Measurements from ENCODE around the gene BAHD1.

The BAHD1 gene

GRCh38 chr15:40500568-40501330, 60.0 kb downstream of the BAHD1 start:
- H3K4me3 ChIP-seq (ENCODE audit: low read depth, low read length), result no peak overlapping the region

GRCh38 chr15:40501487-40501886, 60.7 kb downstream of the BAHD1 start:
- Histone ChIP-seq H3K9me3 (ENCODE audit: control insufficient read depth, low read length) (no peaks in the 10 kb centered on the region), H3K36me3 (ENCODE audit: control insufficient read depth, insufficient read depth, low read length) (no peaks in the 10 kb centered on the region), H3K27me3 (ENCODE audit: control insufficient read depth, insufficient read depth, low read length) (no peaks in the 10 kb centered on the region), H3K4me3 (ENCODE audit: low read depth, low read length) (no peak overlapping the region), H3K9ac (no peak overlapping the region), H3K79me2 (no peaks in the 10 kb centered on the region), H3K4me1 (no peaks in the 10 kb centered on the region), H3K27ac (no peak overlapping the region), H2AFZ (no peak overlapping the region), H3K4me2 (ENCODE audit: low read length) (no peak overlapping the region)
- no peak for TF ChIP-seq CTCF (IDR thresholded peaks at IDR 0.05)

More at GRCh38 chr15:40500568-40501330, 60.0 kb downstream of the BAHD1 start:
- no peaks in the 10 kb centered on the region for H3K79me2 ChIP-seq
- no peaks in the 10 kb centered on the region for H3K36me3 ChIP-seq (ENCODE audit: control insufficient read depth, insufficient read depth, low read length)
- no peak for TF ChIP-seq CTCF (IDR thresholded peaks at IDR 0.05)
- no peak overlapping the region for H3K27ac ChIP-seq
- H3K4me2 ChIP-seq (ENCODE audit: low read length), result no peak overlapping the region
- no peaks in the 10 kb centered on the region for H3K9me3 ChIP-seq (ENCODE audit: control insufficient read depth, low read length)
- H3K4me1 ChIP-seq, result no peaks in the 10 kb centered on the region
- H2AFZ ChIP-seq, result no peak overlapping the region
- H3K27me3 ChIP-seq (ENCODE audit: control insufficient read depth, insufficient read depth, low read length), result no peaks in the 10 kb centered on the region
- no peak overlapping the region for H3K9ac ChIP-seq

GRCh38 chr15:40506964-40507571, 66.3 kb downstream of the BAHD1 start:
- no peaks in the 10 kb centered on the region for H3K36me3 ChIP-seq (ENCODE audit: control insufficient read depth, insufficient read depth, low read length)
- peak overlapping the region; percentile 63 for H3K4me2 ChIP-seq (ENCODE audit: low read length)
- H3K4me1 ChIP-seq, result peaks cover 12% of the 10 kb centered on the region
- H3K9ac ChIP-seq, result no peak overlapping the region
- no peaks in the 10 kb centered on the region for H3K9me3 ChIP-seq (ENCODE audit: control insufficient read depth, low read length)
- H2AFZ ChIP-seq, result peak overlapping the region; percentile 77
- H3K79me2 ChIP-seq, result no peaks in the 10 kb centered on the region
- peak; percentile 53 for TF ChIP-seq CTCF (IDR thresholded peaks at IDR 0.05)
- H3K27ac ChIP-seq, result no peak overlapping the region
- H3K27me3 ChIP-seq (ENCODE audit: control insufficient read depth, insufficient read depth, low read length), result no peaks in the 10 kb centered on the region
- peak overlapping the region; percentile 21 for H3K4me3 ChIP-seq (ENCODE audit: low read depth, low read length)

- no peaks in the 10 kb centered on the region for H3K79me2 ChIP-seq
- H3K4me2 ChIP-seq (ENCODE audit: low read length), result no peak overlapping the region
- TF ChIP-seq CTCF (IDR thresholded peaks at IDR 0.05), result no peak
- peaks cover 12% of the 10 kb centered on the region for H3K4me1 ChIP-seq
- no peaks in the 10 kb centered on the region for H3K27me3 ChIP-seq (ENCODE audit: control insufficient read depth, insufficient read depth, low read length)
- H3K9me3 ChIP-seq (ENCODE audit: control insufficient read depth, low read length), result no peaks in the 10 kb centered on the region
- no peak overlapping the region for H3K4me3 ChIP-seq (ENCODE audit: low read depth, low read length)
- no peak overlapping the region for H2AFZ ChIP-seq
- no peaks in the 10 kb centered on the region for H3K36me3 ChIP-seq (ENCODE audit: control insufficient read depth, insufficient read depth, low read length)
- H3K27ac ChIP-seq, result no peak overlapping the region
- H3K9ac ChIP-seq, result no peak overlapping the region
Measured at GRCh38 chr15:40508216-40508615, 67.5 kb downstream of the BAHD1 start.
